CD14-positive monocyte (primary cell): Measurements from ENCODE around the gene PDCD11. TPM values are rescaled to one million over a fixed set of nuclear protein-coding genes. Genes with fewer than 3 reads are reported as not detected.
A peak's percentile ranks its signal among the peaks of the same experiment; 100 is the strongest.

Source experiments
- DNase-seq, 3 donors: peaks; one replicate each; pipeline ENCODE4 v3.0.0-alpha.2; 2011 to 2022
- H2AFZ ChIP-seq: 2 replicates; pipeline ENCODE4 v1.6.0; 2012; ENCODE audit warnings: mild to moderate bottlenecking, low read depth, low read length, inconsistent platforms; ENCODE audit not compliant: insufficient read depth, poor library complexity, severe bottlenecking
- H3K27ac ChIP-seq, 2 donors: 1 replicate in 1 of 2; 2 replicates in 1 of 2; pipeline ENCODE4 v1.5.1; 2012 to 2013; ENCODE audit warnings: low read length in 2 of 2, control low read depth in 1 of 2, inconsistent platforms in 1 of 2, low read depth in 1 of 2, mild to moderate bottlenecking in 1 of 2
- H3K27me3 ChIP-seq, 2 donors: one replicate each; pipeline versions ENCODE4 v1.6.0 to v1.6.1; 2011 to 2013; ENCODE audit warnings: low read length in 2 of 2; ENCODE audit not compliant: control insufficient read depth in 2 of 2, insufficient read depth in 2 of 2
- H3K36me3 ChIP-seq, 2 donors: replicated peaks in 1 of 2; 1 replicate in 1 of 2; 2 replicates in 1 of 2; pipeline versions ENCODE4 v1.5.1 to v1.6.1; 2012 to 2013; ENCODE audit warnings: low read length in 2 of 2, control low read depth in 1 of 2, inconsistent platforms in 1 of 2, mild to moderate bottlenecking in 1 of 2; ENCODE audit not compliant: insufficient read depth in 2 of 2, control insufficient read depth in 1 of 2
- H3K4me1 ChIP-seq, 2 donors: 1 replicate in 1 of 2; 2 replicates in 1 of 2; pipeline versions ENCODE4 v1.5.1 to v1.6.1; 2012 to 2013; ENCODE audit warnings: low read length in 2 of 2, control low read depth in 1 of 2, inconsistent platforms in 1 of 2, mild to moderate bottlenecking in 1 of 2, moderate library complexity in 1 of 2; ENCODE audit not compliant: insufficient read depth in 2 of 2, control insufficient read depth in 1 of 2
- H3K4me2 ChIP-seq: replicated peaks from 2 replicates; pipeline ENCODE3; 2012; ENCODE audit warnings: low read length, moderate library complexity, mild to moderate bottlenecking; ENCODE audit not compliant: poor library complexity, severe bottlenecking; ENCODE audit errors: extremely low read depth
- H3K4me3 ChIP-seq, 3 experiments: fragments of 200-600 bp in 1 of 3; sonication (generic) in 1 of 3; replicated peaks in 1 of 3; 1 replicate in 2 of 3; 2 replicates in 1 of 3; pipeline ENCODE4 v1.5.1; 2011 to 2013; ENCODE audit warnings: low read length in 3 of 3, mild to moderate bottlenecking in 3 of 3, control low read depth in 2 of 3, low read depth in 2 of 3, inconsistent platforms in 1 of 3, moderate library complexity in 1 of 3
- H3K79me2 ChIP-seq: 2 replicates; pipeline ENCODE4 v1.6.0; 2012; ENCODE audit warnings: mild to moderate bottlenecking, control low read depth, inconsistent platforms, low read length, moderate library complexity; ENCODE audit not compliant: insufficient read depth
- H3K9ac ChIP-seq: 2 replicates; pipeline ENCODE4 v1.6.0; 2017; ENCODE audit warnings: low read length, mild to moderate bottlenecking; ENCODE audit not compliant: insufficient read depth, poor library complexity, severe bottlenecking
- H3K9me3 ChIP-seq, 2 donors: replicated peaks in 1 of 2; 1 replicate in 1 of 2; 2 replicates in 1 of 2; pipeline versions ENCODE4 v1.5.1 to v1.6.1; 2012 to 2013; ENCODE audit warnings: low read length in 2 of 2, control low read depth in 1 of 2; ENCODE audit not compliant: control insufficient read depth in 1 of 2, insufficient read depth in 1 of 2
- H4K20me1 ChIP-seq: 2 replicates; pipeline ENCODE4 v1.6.0; 2012; ENCODE audit warnings: mild to moderate bottlenecking, low read length, control low read depth, moderate library complexity; ENCODE audit not compliant: insufficient read depth
- H3K27ac Mint-ChIP-seq, 7 donors: one replicate each; pipeline ENCODE4 v1.8.0; 2020; ENCODE audit warnings: mild to moderate bottlenecking in 7 of 7, mixed read lengths in 7 of 7, moderate library complexity in 6 of 7, inconsistent platforms in 2 of 7
- H3K27me3 Mint-ChIP-seq, 3 donors: one replicate each; pipeline ENCODE4 v1.8.0; 2021 to 2022; ENCODE audit warnings: low read depth in 3 of 3, mild to moderate bottlenecking in 3 of 3, mixed read lengths in 3 of 3, moderate library complexity in 3 of 3, inconsistent platforms in 1 of 3
- H3K36me3 Mint-ChIP-seq, 2 donors: one replicate each; pipeline ENCODE4 v1.8.0; 2020; ENCODE audit warnings: mixed read lengths in 2 of 2, inconsistent platforms in 1 of 2, mild to moderate bottlenecking in 1 of 2
- H3K4me1 Mint-ChIP-seq: one replicate; pipeline ENCODE4 v1.8.0; 2020; ENCODE audit warnings: mild to moderate bottlenecking, mixed read lengths
- H3K4me3 Mint-ChIP-seq, 2 donors: one replicate each; pipeline ENCODE4 v1.8.0; 2020; ENCODE audit warnings: mild to moderate bottlenecking in 2 of 2, mixed read lengths in 2 of 2, moderate library complexity in 1 of 2
- H3K9me3 Mint-ChIP-seq, 7 donors: one replicate each; pipeline ENCODE4 v1.8.0; 2020 to 2022; ENCODE audit warnings: mixed read lengths in 7 of 7, mild to moderate bottlenecking in 6 of 7, moderate library complexity in 6 of 7, inconsistent platforms in 2 of 7
- CTCF ChIP-seq: fragments of 200-600 bp; IDR thresholded peaks from one replicate; pipeline ENCODE4 v1.8.0; 2022; ENCODE audit warnings: antibody characterized with exemption, mild to moderate bottlenecking
- WGBS: methylation state at CpG from one replicate; pipeline ENCODE4 v1.1.5; 2013; ENCODE audit warnings: missing lambda C conversion rate; ENCODE audit not compliant: insufficient coverage; 5-methylcytosine and 5-hydroxymethylcytosine counted together
- intact Hi-C, 2 donors: fragments of 100-400 bp; cut with micrococcal nuclease; formaldehyde crosslinking; loops; one replicate each; pipeline versions ENCODE4 v1.15.0 to v1.15.1; 2023
- polyA plus RNA-seq, 3 donors: library from polyadenylated mRNA; depleted of rRNA in 1 of 3; unstranded in 2 of 3; stranded (reverse) in 1 of 3; fragments of 300-500 nt in 2 of 3; fragments of >200 nt in 1 of 3; fragmentation: Illumina TruSeq in 2 of 3; gene quantifications; 1 replicate in 2 of 3; 2 replicates in 1 of 3; pipeline ENCODE4 v1.2.3, GENCODE V29; 2012 to 2021

The PDCD11 gene
- polyA plus RNA-seq, 3 donors = 2.9 to 9.7 (median 3.3) TPM

- no peaks in the 10 kb centered on the region for H3K4me1 Mint-ChIP-seq
- H3K4me2 ChIP-seq = no peak overlapping the region
Measured at GRCh38 chr10:103415581-103415980, 19.2 kb downstream of the PDCD11 start.

GRCh38 chr10:103416436-103417147 lies 20.2 kb downstream of the PDCD11 start:
- no peak overlapping the region for H3K4me3 ChIP-seq
- H3K27me3 ChIP-seq = no peaks in the 10 kb centered on the region
- no peaks in the 10 kb centered on the region for H3K27me3 Mint-ChIP-seq
- H3K4me2 ChIP-seq = no peak overlapping the region
- H3K79me2 ChIP-seq = no peaks in the 10 kb centered on the region
- no peaks in the 10 kb centered on the region for H3K9me3 ChIP-seq
- H3K4me1 ChIP-seq = no peaks in the 10 kb centered on the region
- H3K4me1 Mint-ChIP-seq = no peaks in the 10 kb centered on the region
- H3K36me3 ChIP-seq = peaks cover 91 to 98% of the 10 kb centered on the region in 2 donors
- H3K9ac ChIP-seq = no peak overlapping the region
- H2AFZ ChIP-seq = no peak overlapping the region
- peaks cover 81 to 95% of the 10 kb centered on the region in 2 donors for H3K36me3 Mint-ChIP-seq
- intact Hi-C loops = loop anchor here in 1 of 2 donors (1.0 kb wide), 1 partner anchor 69 kb away; no protein-coding TSS in a partner anchor
- no peak overlapping the region for H3K27ac ChIP-seq
- WGBS = 88% methylated on average over 4 of the region's 8 CpGs
- TF ChIP-seq CTCF = peak; percentile 81
- H3K9me3 Mint-ChIP-seq = no peaks in the 10 kb centered on the region
- peak; percentile 38 to 66 (median 57) for DNase-seq
- H3K27ac Mint-ChIP-seq = no peak overlapping the region
- H4K20me1 ChIP-seq = no peaks in the 10 kb centered on the region
- H3K4me3 Mint-ChIP-seq = no peak overlapping the region

More at GRCh38 chr10:103415581-103415980, 19.2 kb downstream of the PDCD11 start:
- Mint-ChIP-seq H3K9me3 (no peaks in the 10 kb centered on the region), H3K36me3 (peaks cover 74 to 93% of the 10 kb centered on the region in 2 donors), H3K27ac (peak overlapping the region in 3 of 7 donors; percentile 1 to 20 (median 4)), H3K27me3 (no peaks in the 10 kb centered on the region), H3K4me3 (no peak overlapping the region)
- no peaks in the 10 kb centered on the region for H4K20me1 ChIP-seq
- WGBS = 95% methylated on average over 4 of the region's 8 CpGs
- peaks cover 90 to 99% of the 10 kb centered on the region in 2 donors for H3K36me3 ChIP-seq
- H3K27me3 ChIP-seq = no peaks in the 10 kb centered on the region
- no peak overlapping the region for H3K9ac ChIP-seq
- no peak overlapping the region for H3K27ac ChIP-seq
- DNase-seq = no peak
- H2AFZ ChIP-seq = no peak overlapping the region
- H3K4me1 ChIP-seq = no peaks in the 10 kb centered on the region
- no peak for TF ChIP-seq CTCF
- intact Hi-C loops = loop anchor here in 1 of 2 donors (1.0 kb wide), 1 partner anchor 70 kb away; no protein-coding TSS in a partner anchor
- no peak overlapping the region for H3K4me3 ChIP-seq
- no peaks in the 10 kb centered on the region for H3K79me2 ChIP-seq
- no peaks in the 10 kb centered on the region for H3K9me3 ChIP-seq
